ENCODE measurements around the gene CAMK2D.

DNA sequence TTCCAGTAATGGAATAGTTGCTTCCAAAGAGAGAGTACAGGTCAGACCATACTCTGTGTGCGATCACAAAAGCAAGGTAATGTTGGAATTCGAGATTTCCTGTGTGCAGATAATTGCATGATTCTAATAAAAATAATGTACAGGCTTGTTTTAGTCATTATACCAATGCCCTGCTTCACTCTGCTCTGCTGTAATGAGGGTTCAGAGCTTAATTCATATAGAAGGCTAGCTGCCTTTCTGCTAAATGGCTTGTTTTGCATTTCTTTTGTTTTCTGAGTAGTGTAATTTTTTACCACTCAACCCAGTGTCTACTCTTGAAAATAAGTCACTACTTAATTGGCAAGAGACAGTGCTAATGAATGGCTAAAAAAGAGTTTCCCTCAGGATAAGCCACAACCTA, 236.0 kb downstream of the CAMK2D start:
- TF ChIP-seq POLR2A (IDR thresholded peaks at IDR 0.05; ENCODE audit: low read length) (no peak), GATA1 (IDR thresholded peaks at IDR 0.05; ENCODE audit: low read depth, low read length) (no peak)

Data from erythroblast (primary cell).